GM12865 (cell line): ENCODE results near the gene NRP2.

ENCODE experiments used
- DNase-seq: peaks from one replicate; pipeline ENCODE4 v3.0.0; 2010; ENCODE audit warnings: low read depth
- H3K4me3 ChIP-seq: 2 replicates; pipeline ENCODE4 v1.5.1; 2011; ENCODE audit warnings: mild to moderate bottlenecking, low read depth, low read length, control low read depth
- TF ChIP-seq, protein P1 (sequence below): IDR thresholded peaks from 2 replicates; pipeline ENCODE4 v1.5.1; 2011; ENCODE audit warnings: low read length, control low read depth, low read depth, inconsistent platforms; ENCODE audit not compliant: insufficient read depth; ENCODE audit errors: missing control alignments

Gene NRP2, protein sequence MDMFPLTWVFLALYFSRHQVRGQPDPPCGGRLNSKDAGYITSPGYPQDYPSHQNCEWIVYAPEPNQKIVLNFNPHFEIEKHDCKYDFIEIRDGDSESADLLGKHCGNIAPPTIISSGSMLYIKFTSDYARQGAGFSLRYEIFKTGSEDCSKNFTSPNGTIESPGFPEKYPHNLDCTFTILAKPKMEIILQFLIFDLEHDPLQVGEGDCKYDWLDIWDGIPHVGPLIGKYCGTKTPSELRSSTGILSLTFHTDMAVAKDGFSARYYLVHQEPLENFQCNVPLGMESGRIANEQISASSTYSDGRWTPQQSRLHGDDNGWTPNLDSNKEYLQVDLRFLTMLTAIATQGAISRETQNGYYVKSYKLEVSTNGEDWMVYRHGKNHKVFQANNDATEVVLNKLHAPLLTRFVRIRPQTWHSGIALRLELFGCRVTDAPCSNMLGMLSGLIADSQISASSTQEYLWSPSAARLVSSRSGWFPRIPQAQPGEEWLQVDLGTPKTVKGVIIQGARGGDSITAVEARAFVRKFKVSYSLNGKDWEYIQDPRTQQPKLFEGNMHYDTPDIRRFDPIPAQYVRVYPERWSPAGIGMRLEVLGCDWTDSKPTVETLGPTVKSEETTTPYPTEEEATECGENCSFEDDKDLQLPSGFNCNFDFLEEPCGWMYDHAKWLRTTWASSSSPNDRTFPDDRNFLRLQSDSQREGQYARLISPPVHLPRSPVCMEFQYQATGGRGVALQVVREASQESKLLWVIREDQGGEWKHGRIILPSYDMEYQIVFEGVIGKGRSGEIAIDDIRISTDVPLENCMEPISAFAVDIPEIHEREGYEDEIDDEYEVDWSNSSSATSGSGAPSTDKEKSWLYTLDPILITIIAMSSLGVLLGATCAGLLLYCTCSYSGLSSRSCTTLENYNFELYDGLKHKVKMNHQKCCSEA

DNA sequence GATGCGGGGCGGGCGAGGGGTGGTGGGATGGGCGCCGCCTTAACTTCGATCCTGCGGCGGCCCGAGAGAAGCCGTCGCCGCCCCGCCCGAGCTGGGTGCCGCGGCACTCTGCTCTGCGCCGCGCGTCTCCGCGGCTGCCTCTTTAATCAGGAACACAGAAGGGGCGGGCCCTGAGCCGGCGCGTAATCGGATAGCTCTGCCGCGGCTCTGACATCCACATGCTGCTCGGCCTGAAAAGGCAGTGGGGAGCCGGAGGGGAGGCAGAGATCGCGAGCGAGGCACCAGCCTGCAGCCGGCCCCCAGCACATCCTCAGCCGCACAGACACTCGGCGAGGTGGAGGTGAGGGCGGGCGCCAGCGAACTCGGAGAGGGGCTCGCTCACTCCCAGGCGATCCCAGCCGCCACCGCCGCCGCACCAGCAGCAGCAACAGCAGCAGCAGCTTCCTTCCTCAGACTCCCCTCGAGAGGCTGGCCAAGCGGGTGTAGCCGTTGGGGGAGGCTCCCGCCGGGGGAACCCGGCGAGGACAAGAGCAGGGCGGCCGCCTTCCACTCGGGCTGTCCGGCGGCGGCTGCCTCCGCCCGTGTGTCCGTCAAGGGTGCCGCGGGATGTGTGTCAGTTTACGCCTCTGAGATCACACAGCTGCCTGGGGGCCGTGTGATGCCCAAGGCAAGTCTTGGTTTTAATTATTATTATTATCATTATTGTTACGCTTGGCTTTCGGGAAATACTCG, at the start of gene NRP2:
Gene NRP2, plus strand, starts transcription at position 263 of the 732 bp plus-strand sequence. CDS start 790 bp downstream, outside the sequence.
- peak; percentile 68 for DNase-seq
- peak within 1 kb of the TSS; percentile 48 for H3K4me3 ChIP-seq
- TF ChIP-seq, protein P1, sequence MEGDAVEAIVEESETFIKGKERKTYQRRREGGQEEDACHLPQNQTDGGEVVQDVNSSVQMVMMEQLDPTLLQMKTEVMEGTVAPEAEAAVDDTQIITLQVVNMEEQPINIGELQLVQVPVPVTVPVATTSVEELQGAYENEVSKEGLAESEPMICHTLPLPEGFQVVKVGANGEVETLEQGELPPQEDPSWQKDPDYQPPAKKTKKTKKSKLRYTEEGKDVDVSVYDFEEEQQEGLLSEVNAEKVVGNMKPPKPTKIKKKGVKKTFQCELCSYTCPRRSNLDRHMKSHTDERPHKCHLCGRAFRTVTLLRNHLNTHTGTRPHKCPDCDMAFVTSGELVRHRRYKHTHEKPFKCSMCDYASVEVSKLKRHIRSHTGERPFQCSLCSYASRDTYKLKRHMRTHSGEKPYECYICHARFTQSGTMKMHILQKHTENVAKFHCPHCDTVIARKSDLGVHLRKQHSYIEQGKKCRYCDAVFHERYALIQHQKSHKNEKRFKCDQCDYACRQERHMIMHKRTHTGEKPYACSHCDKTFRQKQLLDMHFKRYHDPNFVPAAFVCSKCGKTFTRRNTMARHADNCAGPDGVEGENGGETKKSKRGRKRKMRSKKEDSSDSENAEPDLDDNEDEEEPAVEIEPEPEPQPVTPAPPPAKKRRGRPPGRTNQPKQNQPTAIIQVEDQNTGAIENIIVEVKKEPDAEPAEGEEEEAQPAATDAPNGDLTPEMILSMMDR, result no peak

DNA sequence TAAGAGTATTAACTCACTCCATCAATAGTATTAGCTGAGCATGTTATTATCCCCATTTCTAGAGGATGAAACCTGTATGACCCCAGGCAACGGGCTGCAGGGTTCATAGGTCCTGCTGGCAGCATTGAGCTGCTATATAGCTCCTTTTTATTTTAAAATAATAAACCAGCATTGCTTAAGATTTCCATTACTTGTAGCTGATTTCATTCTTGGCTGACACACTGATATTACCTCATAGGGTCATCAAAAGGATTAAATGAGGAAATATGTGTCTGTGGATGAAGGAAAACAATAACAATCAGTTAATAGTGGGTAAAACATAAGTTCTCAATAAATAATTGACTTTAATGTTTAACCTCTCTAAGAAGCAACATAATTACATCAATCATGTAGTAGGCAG, 48.3 kb upstream of the NRP2 start:
- TF ChIP-seq, protein P1, result no peak
- no peak for DNase-seq
- H3K4me3 ChIP-seq, result no peak overlapping the region

DNA sequence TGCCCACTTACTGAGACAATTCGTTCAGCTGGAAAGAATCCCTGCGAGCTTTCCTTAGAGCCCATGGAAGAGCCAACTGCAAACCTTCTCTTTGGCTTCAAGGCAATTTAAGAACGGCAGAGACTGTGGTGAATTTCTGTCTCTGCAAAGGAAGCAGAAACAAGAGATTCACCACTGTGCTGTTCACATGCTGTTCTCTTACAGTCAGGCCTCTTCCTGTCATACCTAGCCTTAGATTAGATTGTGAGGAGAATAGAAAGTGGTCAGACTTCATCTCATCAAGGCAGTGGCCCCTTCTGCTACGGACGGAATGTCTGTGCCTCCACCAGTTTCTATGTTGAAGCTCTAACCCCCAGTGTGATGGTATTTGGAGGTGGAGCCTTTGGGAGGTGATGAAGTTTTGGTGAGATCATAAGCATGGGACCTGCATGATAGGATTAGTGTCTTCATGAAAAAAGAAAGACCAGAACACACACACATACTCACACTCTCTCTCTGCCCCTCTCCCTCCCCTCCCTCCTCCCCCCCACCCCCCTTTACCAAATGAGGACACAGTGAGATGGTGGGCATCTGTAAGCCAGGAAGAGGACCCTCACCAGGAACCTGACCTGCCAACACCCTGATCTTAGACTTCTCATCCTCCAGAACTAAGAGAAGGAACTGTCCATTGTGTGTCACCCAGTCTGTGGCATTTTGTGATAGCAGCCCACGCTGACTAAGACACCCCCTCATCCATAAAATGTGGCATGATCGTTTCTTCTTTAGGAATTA, 45.6 kb upstream of the NRP2 start:
- TF ChIP-seq, protein P1, result no peak
- DNase-seq, result no peak
- H3K4me3 ChIP-seq, result no peak overlapping the region

DNA sequence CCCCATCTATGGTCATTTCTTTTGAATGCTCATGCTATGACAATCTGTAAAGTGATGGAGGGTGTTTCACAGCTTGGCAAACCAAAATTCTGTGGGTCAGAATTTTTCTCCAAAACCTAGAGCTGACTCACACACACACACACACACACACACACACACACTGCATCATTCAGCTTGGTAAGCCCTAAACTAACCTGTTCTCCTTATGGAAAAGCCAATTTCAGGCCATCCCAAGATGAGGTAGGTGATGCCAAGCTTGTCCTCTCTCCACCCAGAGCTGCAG, 45.0 kb upstream of the NRP2 start:
- no peak overlapping the region for H3K4me3 ChIP-seq
- TF ChIP-seq, protein P1, result no peak
- DNase-seq, result no peak

DNA sequence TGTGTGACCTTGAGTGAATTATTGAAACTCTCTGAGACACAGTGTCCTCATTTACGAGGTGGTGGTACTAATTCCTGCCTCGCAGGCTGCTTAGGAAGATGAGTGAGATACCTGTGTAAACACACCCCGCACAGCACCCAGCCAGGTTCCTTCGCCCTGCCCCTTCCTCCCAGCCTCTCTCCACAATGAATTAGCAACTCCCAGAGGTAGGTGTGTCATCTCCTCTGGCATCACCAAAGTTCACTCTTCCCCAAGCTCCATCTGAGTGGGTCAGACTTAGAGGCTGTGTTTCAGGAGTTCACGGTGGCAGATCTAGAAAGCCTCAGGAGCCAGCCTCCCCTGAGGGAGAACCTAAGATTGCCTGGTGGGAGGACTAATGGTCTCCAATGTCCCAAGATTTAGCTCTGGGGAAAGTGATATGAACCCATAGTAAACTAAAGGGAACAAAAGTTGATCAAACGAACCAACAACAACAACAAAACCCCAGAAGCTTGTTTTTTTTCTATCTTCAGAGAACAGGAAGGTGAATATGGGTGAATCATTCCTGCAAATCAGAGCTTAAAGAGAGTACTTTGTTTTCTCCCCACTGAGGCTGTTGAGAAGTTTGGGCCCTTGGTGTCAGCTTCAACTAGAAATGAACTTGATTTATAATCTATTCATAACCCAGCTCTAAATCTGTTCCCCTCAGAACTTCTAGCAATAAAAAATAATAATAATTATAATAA, 44.4 kb upstream of the NRP2 start:
- H3K4me3 ChIP-seq, result no peak overlapping the region
- TF ChIP-seq, protein P1, result no peak
- DNase-seq, result no peak
